K562 (cell line): Measurements from ENCODE around the gene ANK3. TPM values are rescaled to one million over a fixed set of nuclear protein-coding genes. Genes with fewer than 3 reads are reported as not detected.
A peak's percentile ranks its signal among the peaks of the same experiment; 100 is the strongest.

Experiments
- ATAC-seq: fragments of 200-7000 bp; cut with Tn5 transposase; 3 replicates; pipeline ENCODE4 v1.9.1; 2020; ENCODE audit warnings: moderate library complexity
- BruUV-seq: library from RNA; stranded (reverse); fragments of 400-500 nt; replicated peaks from 2 replicates; lab custom pipeline; 2021; lab: Mats Ljungman, UMichigan
- CTCF ChIA-PET: fragments of 300-600 bp; formaldehyde crosslinking; extraction: SDS; loops from one replicate; lab custom pipeline; 2021; ENCODE audit warnings: low intra/inter-chr PET ratio; lab: Yijun Ruan, JAX
- POLR2A ChIA-PET: fragments of 300-600, 350-650 bp; sonication (Branson Sonifier 250); formaldehyde crosslinking; extraction: SDS; loops from one replicate; lab custom pipeline; 2021; ENCODE audit warnings: antibody characterized with exemption, inconsistent platforms; lab: Yijun Ruan, JAX
- DNase-seq, 4 experiments: peaks; one replicate each; pipeline versions ENCODE4 v3.0.0 to v3.0.0-alpha.2; 2011 to 2018; ENCODE audit warnings: low spot score in 3 of 4, mixed read lengths in 3 of 4; ENCODE audit errors: extremely low read depth in 1 of 4
- FAIRE-seq: peaks from 2 replicates; lab custom pipeline; 2011; peaks lifted over from hg19 to GRCh38; lab: Jason Lieb, UNC
- H2AFZ ChIP-seq: 2 replicates; pipeline ENCODE4 v1.6.0; 2011; ENCODE audit warnings: low read depth, low read length, control low read depth, inconsistent platforms
- H3K27ac ChIP-seq: fragments of 200-600 bp; 3 replicates; pipeline ENCODE4 v1.8.0; 2011; ENCODE audit warnings: low read depth, mild to moderate bottlenecking, control low read depth, inconsistent platforms, low read length, moderate library complexity, mixed read lengths; ENCODE audit errors: extremely low read depth
- H3K27me3 ChIP-seq, 2 experiments: fragments of 300-600 bp in 1 of 2; 2 replicates in 1 of 2; 3 replicates in 1 of 2; pipeline versions ENCODE4 v1.6.0 to v1.8.0; 2011; ENCODE audit warnings: inconsistent platforms in 2 of 2, low read length in 2 of 2, mild to moderate bottlenecking in 1 of 2, mixed read lengths in 1 of 2, moderate library complexity in 1 of 2; ENCODE audit not compliant: control insufficient read depth in 2 of 2, insufficient read depth in 2 of 2
- H3K36me3 ChIP-seq: fragments of 300-600 bp; 3 replicates; pipeline ENCODE4 v1.8.0; 2011; ENCODE audit warnings: mild to moderate bottlenecking, low read length, inconsistent platforms; ENCODE audit not compliant: control insufficient read depth, insufficient read depth
- H3K4me1 ChIP-seq, 2 experiments: fragments of 200-600 bp in 1 of 2; replicated peaks in 1 of 2; 2 replicates in 1 of 2; 3 replicates in 1 of 2; pipeline versions ENCODE4 v1.5.1 to v1.8.0; 2011; ENCODE audit warnings: inconsistent platforms in 2 of 2, low read length in 2 of 2, mild to moderate bottlenecking in 1 of 2, mixed read lengths in 1 of 2, moderate library complexity in 1 of 2; ENCODE audit not compliant: control insufficient read depth in 2 of 2, insufficient read depth in 2 of 2
- H3K4me2 ChIP-seq: 2 replicates; pipeline ENCODE4 v1.6.1; 2011; ENCODE audit warnings: low read length, control low read depth, inconsistent platforms, mixed read lengths; ENCODE audit not compliant: insufficient read depth
- H3K4me3 ChIP-seq: fragments of 200-600 bp; sonication (generic), shearing (Covaris generic); 2 replicates; pipeline ENCODE4 v1.5.1; 2016; ENCODE audit warnings: control low read depth, inconsistent platforms
- H3K79me2 ChIP-seq: fragments of 200-600 bp; 3 replicates; pipeline ENCODE4 v1.8.0; 2011; ENCODE audit warnings: low read length, inconsistent platforms; ENCODE audit not compliant: control insufficient read depth, insufficient read depth
- H3K9ac ChIP-seq, 2 experiments: 2 replicates each; pipeline versions ENCODE4 v1.6.0 to v1.6.1; 2011; ENCODE audit warnings: low read depth in 2 of 2, low read length in 2 of 2, control low read depth in 1 of 2, inconsistent platforms in 1 of 2, mild to moderate bottlenecking in 1 of 2, mixed read lengths in 1 of 2; ENCODE audit not compliant: insufficient read depth in 1 of 2
- H3K9me1 ChIP-seq: one replicate; pipeline ENCODE4 v1.6.0; 2011; ENCODE audit warnings: inconsistent platforms, mild to moderate bottlenecking, low read length, moderate library complexity; ENCODE audit not compliant: control insufficient read depth, insufficient read depth
- H3K9me3 ChIP-seq: replicated peaks from 2 replicates; pipeline ENCODE4 v1.5.1; 2011; ENCODE audit warnings: low read depth, low read length, inconsistent platforms; ENCODE audit not compliant: control insufficient read depth, insufficient read depth
- H4K20me1 ChIP-seq: replicated peaks from 2 replicates; pipeline ENCODE4 v1.6.1; 2011; ENCODE audit warnings: low read length, inconsistent platforms, mixed read lengths; ENCODE audit not compliant: control insufficient read depth, insufficient read depth
- BRCA1 ChIP-seq, 2 experiments: fragments of 450-650 bp in 1 of 2; sonication (generic) in 1 of 2; formaldehyde crosslinking in 1 of 2; IDR thresholded peaks; 2 replicates each; pipeline versions ENCODE4 v1.5.0 to v1.6.1; 2017 to 2020; ENCODE audit warnings: mild to moderate bottlenecking in 1 of 2, missing genetic modification reagents in 1 of 2
- C11orf30 ChIP-seq: fragments of 450-650 bp; IDR thresholded peaks from 2 replicates; pipeline ENCODE4 v1.6.1; 2016; ENCODE audit warnings: low read depth, mild to moderate bottlenecking
- KDM2B ChIP-seq: fragments of 250-450 bp; sonication (Bioruptor Pico); IDR thresholded peaks from 2 replicates; pipeline ENCODE4 v1.8.0; 2021; ENCODE audit warnings: mild to moderate bottlenecking, moderate library complexity
- MAFG ChIP-seq: fragments of 450-650 bp; conservative IDR thresholded peaks from 2 replicates; pipeline ENCODE4 v1.6.1; 2016; ENCODE audit warnings: missing genetic modification characterization, missing compliant biosample characterization
- PHB2 ChIP-seq: fragments of 450-650 bp; IDR thresholded peaks from 2 replicates; pipeline ENCODE4 v1.6.1; 2017; ENCODE audit warnings: low read depth
- POLR2H ChIP-seq: IDR thresholded peaks from 2 replicates; pipeline ENCODE4 v1.6.1; 2016; ENCODE audit warnings: missing genetic modification characterization, low read depth, mild to moderate bottlenecking, control low read depth, missing compliant biosample characterization, moderate library complexity
- TCF7 ChIP-seq: sonication (generic); IDR thresholded peaks from 2 replicates; pipeline ENCODE4 v1.6.1; 2016; ENCODE audit warnings: antibody characterized with exemption, borderline replicate concordance
- ZNF175 ChIP-seq: fragments of 200-800 bp; sonication (Bioruptor generic); IDR thresholded peaks from 2 replicates; pipeline ENCODE4 v1.6.1; 2016; ENCODE audit warnings: low read depth, mild to moderate bottlenecking, missing genetic modification characterization, missing compliant biosample characterization
- ZNF316 ChIP-seq: fragments of 450-650 bp; IDR thresholded peaks from 2 replicates; pipeline ENCODE4 v1.6.1; 2016
- WGBS: fragments of 100-300 bp; shearing (Covaris generic); methylation state at CpG from one replicate; pipeline ENCODE4 v1.1.6; 2016; ENCODE audit warnings: low coverage, mixed read lengths; ENCODE audit not compliant: insufficient coverage; ENCODE audit errors: missing lambda C conversion rate; 5-methylcytosine and 5-hydroxymethylcytosine counted together
- in situ Hi-C: fragments of 300-500 bp; cut with MboI; formaldehyde crosslinking; loops from 4 replicates; pipeline ENCODE4 v1.15.0; 2018; ENCODE audit warnings: inconsistent platforms, mixed read lengths
- intact Hi-C: fragments of 100-400 bp; cut with micrococcal nuclease; formaldehyde crosslinking; loops from 2 replicates; pipeline ENCODE4 v1.14.2; 2022
- polyA plus RNA-seq, 8 experiments: library from polyadenylated mRNA; depleted of rRNA in 4 of 8; stranded (reverse) in 5 of 8; unstranded in 3 of 8; fragments of >200 nt; fragmentation: Nextera tagmentation in 2 of 8; fragmentation: Illumina TruSeq in 1 of 8; extraction: Ambion mirVana in 2 of 8; extraction: Trizol in 1 of 8; gene quantifications; 2 replicates each; pipeline versions ENCODE4 v1.2.1 to v1.2.3, GENCODE V29; 2011 to 2014; ENCODE audit warnings: inconsistent platforms in 1 of 8, missing spikeins in 1 of 8
- total RNA-seq, 7 experiments: library from RNA; depleted of rRNA in 6 of 7; stranded (reverse); fragments of >200 nt in 6 of 7; fragmentation: Illumina TruSeq in 2 of 7; extraction: Trizol in 2 of 7; gene quantifications; 2 replicates each; pipeline versions ENCODE4 v1.2.1 to v1.2.3, GENCODE V29; 2011 to 2021; ENCODE audit warnings: low replicate concordance in 1 of 7

The ANK3 gene
- total and polyA plus RNA-seq, 9 of the 15 experiments (the other 6 are each of a cell fraction or from before 2014, with no cell fraction given) = 10.0 to 32.3 (median 17.9) TPM

DNA sequence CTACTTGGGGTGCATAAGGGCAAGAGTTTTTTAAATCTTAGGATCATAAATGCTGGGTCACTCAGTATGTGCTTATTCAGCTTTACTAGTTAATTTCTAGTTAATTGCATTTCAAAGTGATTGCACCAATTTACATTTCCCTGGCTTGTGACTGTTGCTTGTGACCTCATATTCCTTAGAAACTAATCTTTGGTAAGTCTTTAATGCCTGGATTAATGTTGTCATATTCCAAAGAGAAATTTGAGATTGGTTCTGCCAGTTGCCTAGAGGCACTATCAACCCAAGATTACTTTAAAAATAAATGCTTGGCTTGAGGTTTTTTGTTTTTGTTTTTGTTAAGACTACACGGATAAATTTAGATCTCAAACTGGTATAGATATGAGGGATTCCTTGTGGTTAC, 103.1 kb downstream of the ANK3 start:
- Histone ChIP-seq H3K4me1 (peaks cover 0 to 48% of the 10 kb centered on the region in 2 experiments; a peak in 4 of 5 replicates), H3K4me2 (no peak overlapping the region), H3K9ac (no peak overlapping the region), H3K9me3 (no peaks in the 10 kb centered on the region), H3K36me3 (no peaks in the 10 kb centered on the region), H2AFZ (no peak overlapping the region), H3K79me2 (no peaks in the 10 kb centered on the region), H4K20me1 (no peaks in the 10 kb centered on the region), H3K9me1 (no peaks in the 10 kb centered on the region)
- in situ Hi-C loops = no loop called here
- no TSS peak for BruUV-seq
- TF ChIP-seq KDM2B (CRISPR knock-in tag) (no peak), BRCA1 (IDR thresholded peaks at IDR 0.05) (no peak), BRCA1 (CRISPR knock-in tag; IDR thresholded peaks at IDR 0.05) (no peak), C11orf30 (peak; percentile 54), MAFG (tag) (peak; percentile 55), ZNF175 (0 out of 2 replicates have a peak, but pooled peaks have one; percentile 34), POLR2H (0 out of 2 replicates have a peak, but pooled peaks have one; percentile 9), ZNF316 (peak; percentile 66), TCF7 (no peak), PHB2 (no peak)
- TF ChIP-seq, all 486 proteins: peak for 5
- POLR2A ChIA-PET = no interaction called here
- Histone ChIP-seq H3K4me3 (no peak overlapping the region), H3K27ac (no peak overlapping the region), H3K27me3 (no peaks in the 10 kb centered on the region)
- FAIRE-seq (no peak), DNase-seq (no peak), ATAC-seq (no peak)
- 0% methylated on average over 1 of the region's 1 CpG for WGBS
- intact Hi-C loops = no loop called here
- CTCF ChIA-PET = no interaction called here
